Glutamatergic neuron (in vitro differentiated cells): ENCODE results near the gene ANKS6. TPM values are rescaled to one million over a fixed set of nuclear protein-coding genes. Genes with fewer than 3 reads are reported as not detected.

ENCODE experiments used
- DNase-seq: peaks from one replicate; pipeline ENCODE4 v3.0.0; 2022
- H3K27ac Mint-ChIP-seq: one replicate; pipeline ENCODE4 v1.8.0; 2020; ENCODE audit warnings: mild to moderate bottlenecking, mixed read lengths, inconsistent platforms; ENCODE audit not compliant: unreplicated experiment
- H3K27me3 Mint-ChIP-seq: one replicate; pipeline ENCODE4 v1.8.0; 2020; ENCODE audit warnings: mild to moderate bottlenecking, moderate library complexity, mixed read lengths, inconsistent platforms; ENCODE audit not compliant: unreplicated experiment
- H3K36me3 Mint-ChIP-seq: one replicate; pipeline ENCODE4 v1.8.0; 2020; ENCODE audit warnings: mild to moderate bottlenecking, mixed read lengths, inconsistent platforms; ENCODE audit not compliant: unreplicated experiment
- H3K4me1 Mint-ChIP-seq: one replicate; pipeline ENCODE4 v1.8.0; 2020; ENCODE audit warnings: mild to moderate bottlenecking, low read depth, mixed read lengths, inconsistent platforms; ENCODE audit not compliant: unreplicated experiment
- H3K4me3 Mint-ChIP-seq: one replicate; pipeline ENCODE4 v1.8.0; 2020; ENCODE audit warnings: mild to moderate bottlenecking, mixed read lengths, inconsistent platforms; ENCODE audit not compliant: unreplicated experiment
- H3K9me3 Mint-ChIP-seq: one replicate; pipeline ENCODE4 v1.8.0; 2020; ENCODE audit warnings: mild to moderate bottlenecking, moderate library complexity, mixed read lengths, inconsistent platforms; ENCODE audit not compliant: unreplicated experiment
- CTCF ChIP-seq: fragments of 200-600 bp; sonication (generic); IDR thresholded peaks from one replicate; pipeline ENCODE4 v1.5.0; 2021; ENCODE audit not compliant: partially characterized antibody, unreplicated experiment
- total RNA-seq: library from RNA; stranded (reverse); fragmentation: NEBNext Ultra II Directional; extraction: Animal tissue kit (Norgen Biotek cat#: 25700); gene quantifications from one replicate; pipeline ENCODE4 v1.2.1, GENCODE V29; 2021; ENCODE audit not compliant: unreplicated experiment

ANKS6 gene
- total RNA-seq, 1 donor from 2014 or later: 15.9 TPM

- TF ChIP-seq CTCF: no peak
- Mint-ChIP-seq H3K36me3 (peaks cover 17% of the 10 kb centered on the region), H3K9me3 (no peaks in the 10 kb centered on the region), H3K27me3 (peaks cover 2% of the 10 kb centered on the region), H3K27ac (no peak overlapping the region), H3K4me1 (no peaks in the 10 kb centered on the region), H3K4me3 (no peak overlapping the region)
- DNase-seq: no peak
Measured at GRCh38 chr9:98755006-98755618, 41.2 kb downstream of the ANKS6 start.

GRCh38 chr9:98751210-98751609 lies 45.1 kb downstream of the ANKS6 start:
- H3K36me3 Mint-ChIP-seq: peaks cover 5% of the 10 kb centered on the region
- no peak for TF ChIP-seq CTCF
- no peaks in the 10 kb centered on the region for H3K4me1 Mint-ChIP-seq
- H3K4me3 Mint-ChIP-seq: no peak overlapping the region
- DNase-seq: no peak
- no peak overlapping the region for H3K27ac Mint-ChIP-seq
- no peaks in the 10 kb centered on the region for H3K9me3 Mint-ChIP-seq
- peaks cover 2% of the 10 kb centered on the region for H3K27me3 Mint-ChIP-seq

- peaks cover 1% of the 10 kb centered on the region for H3K27me3 Mint-ChIP-seq
- no peak overlapping the region for H3K27ac Mint-ChIP-seq
- H3K4me1 Mint-ChIP-seq: no peaks in the 10 kb centered on the region
- H3K36me3 Mint-ChIP-seq: peaks cover 3% of the 10 kb centered on the region
- no peak for DNase-seq
- no peak overlapping the region for H3K4me3 Mint-ChIP-seq
- no peaks in the 10 kb centered on the region for H3K9me3 Mint-ChIP-seq
- TF ChIP-seq CTCF: no peak
Measured at GRCh38 chr9:98750364-98751060, 45.8 kb downstream of the ANKS6 start.

GRCh38 chr9:98747476-98747875 lies 48.9 kb downstream of the ANKS6 start:
- peaks cover 2% of the 10 kb centered on the region for H3K9me3 Mint-ChIP-seq
- no peaks in the 10 kb centered on the region for H3K27me3 Mint-ChIP-seq
- no peak for TF ChIP-seq CTCF
- DNase-seq: no peak
- no peak overlapping the region for H3K27ac Mint-ChIP-seq
- no peaks in the 10 kb centered on the region for H3K36me3 Mint-ChIP-seq
- H3K4me3 Mint-ChIP-seq: no peak overlapping the region
- H3K4me1 Mint-ChIP-seq: no peaks in the 10 kb centered on the region

GRCh38 chr9:98745470-98745869 lies 50.9 kb downstream of the ANKS6 start:
- DNase-seq: no peak
- peaks cover 2% of the 10 kb centered on the region for H3K9me3 Mint-ChIP-seq
- no peak for TF ChIP-seq CTCF
- H3K4me3 Mint-ChIP-seq: no peak overlapping the region
- H3K4me1 Mint-ChIP-seq: no peaks in the 10 kb centered on the region
- no peak overlapping the region for H3K27ac Mint-ChIP-seq
- no peaks in the 10 kb centered on the region for H3K36me3 Mint-ChIP-seq
- no peaks in the 10 kb centered on the region for H3K27me3 Mint-ChIP-seq
